SK-N-SH (cell line): Measurements from ENCODE around the gene MYO19. TPM values are rescaled to one million over a fixed set of nuclear protein-coding genes. Genes with fewer than 3 reads are reported as not detected.

Experiments used
- CTCF ChIA-PET: fragments of 300-600, 350-600 bp; formaldehyde crosslinking; extraction: SDS; loops from one replicate; lab custom pipeline; 2021; lab: Yijun Ruan, JAX
- POLR2A ChIA-PET: fragments of 350-600 bp; sonication (Branson Sonifier 250); formaldehyde crosslinking; extraction: SDS; loops from one replicate; lab custom pipeline; 2020; ENCODE audit warnings: antibody characterized with exemption, inconsistent platforms; lab: Yijun Ruan, JAX
- DNase-seq: peaks from one replicate; pipeline ENCODE4 v3.0.0; 2012
- H2AFZ ChIP-seq: fragments of 200-600 bp; sonication (generic); 2 replicates; pipeline ENCODE4 v1.8.1; 2016; ENCODE audit warnings: antibody characterized with exemption, mild to moderate bottlenecking, low read depth
- H3F3A ChIP-seq: fragments of 200-600 bp; sonication (generic); replicated peaks from 2 replicates; pipeline ENCODE3; 2016; ENCODE audit warnings: antibody characterized with exemption, mild to moderate bottlenecking; ENCODE audit not compliant: insufficient read depth
- H3K27ac ChIP-seq, 2 experiments: fragments of 200-500 bp in 1 of 2; fragments of 200-600 bp in 1 of 2; sonication (Bioruptor generic) in 1 of 2; sonication (generic), shearing (Covaris generic) in 1 of 2; 2 replicates each; pipeline versions ENCODE4 v1.5.1 to v1.6.1; 2014 to 2016; ENCODE audit warnings: low read depth in 2 of 2, inconsistent platforms in 1 of 2, low read length in 1 of 2, mild to moderate bottlenecking in 1 of 2, mixed read lengths in 1 of 2
- H3K27me3 ChIP-seq: fragments of 200-600 bp; sonication (generic), shearing (Covaris generic); 2 replicates; pipeline ENCODE4 v1.6.1; 2016; ENCODE audit warnings: mixed run types; ENCODE audit not compliant: insufficient read depth
- H3K36me3 ChIP-seq, 2 experiments: fragments of 200-500 bp in 1 of 2; fragments of 200-600 bp in 1 of 2; sonication (Bioruptor generic) in 1 of 2; sonication (generic) in 1 of 2; replicated peaks in 1 of 2; 2 replicates each; pipeline versions ENCODE3 to v1.5.1; 2014 to 2016; ENCODE audit warnings: low read length in 1 of 2, mild to moderate bottlenecking in 1 of 2; ENCODE audit not compliant: insufficient read depth in 2 of 2, control insufficient read depth in 1 of 2
- H3K4me1 ChIP-seq, 2 experiments: fragments of 200-500 bp in 1 of 2; fragments of 200-600 bp in 1 of 2; sonication (Bioruptor generic) in 1 of 2; sonication (generic), shearing (Covaris generic) in 1 of 2; 2 replicates each; pipeline versions ENCODE4 v1.5.1 to v1.6.1; 2014 to 2016; ENCODE audit warnings: low read depth in 1 of 2, low read length in 1 of 2, mixed run types in 1 of 2; ENCODE audit not compliant: insufficient read depth in 2 of 2, control insufficient read depth in 1 of 2
- H3K4me2 ChIP-seq: fragments of 200-600 bp; sonication (generic), shearing (Covaris generic); 2 replicates; pipeline ENCODE4 v1.6.1; 2017; ENCODE audit warnings: mixed run types
- H3K4me3 ChIP-seq, 2 experiments: fragments of 200-500 bp in 1 of 2; fragments of 200-600 bp in 1 of 2; sonication (Bioruptor generic) in 1 of 2; sonication (generic), shearing (Covaris generic) in 1 of 2; 2 replicates each; pipeline versions ENCODE4 v1.5.1 to v1.8.1; 2014 to 2016; ENCODE audit warnings: low read depth in 2 of 2, inconsistent platforms in 1 of 2, low read length in 1 of 2, mild to moderate bottlenecking in 1 of 2, mixed read lengths in 1 of 2, moderate library complexity in 1 of 2
- H3K79me2 ChIP-seq: fragments of 200-600 bp; sonication (generic); 2 replicates; pipeline ENCODE4 v1.8.1; 2017; ENCODE audit warnings: mild to moderate bottlenecking; ENCODE audit not compliant: insufficient read depth
- H3K9ac ChIP-seq: fragments of 200-600 bp; sonication (generic); 2 replicates; pipeline ENCODE4 v1.6.1; 2017; ENCODE audit warnings: mixed run types
- H3K9me2 ChIP-seq: fragments of 200-600 bp; sonication (generic); 2 replicates; pipeline ENCODE4 v1.6.1; 2017; ENCODE audit warnings: mixed run types
- H3K9me3 ChIP-seq: fragments of 200-600 bp; sonication (generic); 2 replicates; pipeline ENCODE4 v1.6.1; 2017; ENCODE audit warnings: mixed run types, mild to moderate bottlenecking, moderate library complexity
- H4K20me1 ChIP-seq: fragments of 200-600 bp; sonication (generic); 2 replicates; pipeline ENCODE4 v1.6.1; 2017; ENCODE audit warnings: mild to moderate bottlenecking, mixed run types; ENCODE audit not compliant: insufficient read depth
- CHD2 ChIP-seq: fragments of 150-350 bp; IDR thresholded peaks from 2 replicates; pipeline ENCODE4 v1.6.1; 2018; ENCODE audit warnings: low read length; ENCODE audit not compliant: partially characterized antibody
- CTCF ChIP-seq: fragments of 200-600 bp; sonication (generic); IDR thresholded peaks from 2 replicates; pipeline ENCODE4 v1.6.1; 2017; ENCODE audit warnings: antibody characterized with exemption, mild to moderate bottlenecking, moderate library complexity
- EP300 ChIP-seq, 2 experiments: IDR thresholded peaks; 2 replicates each; pipeline versions ENCODE4 v1.4.0 to v1.6.1; 2012; ENCODE audit warnings: borderline replicate concordance in 1 of 2, low read depth in 1 of 2, low read length in 1 of 2
- EZH2phosphoT487 ChIP-seq: fragments of 200-600 bp; sonication (generic); IDR thresholded peaks from 2 replicates; pipeline ENCODE4 v1.6.1; 2017; ENCODE audit warnings: low read depth, mixed run types, mild to moderate bottlenecking, antibody characterized with exemption, moderate library complexity, borderline replicate concordance
- FOXJ3 ChIP-seq: sonication (generic); formaldehyde crosslinking; IDR thresholded peaks from 2 replicates; pipeline ENCODE4 v1.5.1; 2020; ENCODE audit warnings: mild to moderate bottlenecking, missing genetic modification reagents
- FOXM1 ChIP-seq: IDR thresholded peaks from 2 replicates; pipeline ENCODE4 v1.4.0; 2012; ENCODE audit warnings: low read depth, mild to moderate bottlenecking
- GABPA ChIP-seq: IDR thresholded peaks from 2 replicates; pipeline ENCODE4 v1.4.0; 2012; ENCODE audit warnings: low read depth, mild to moderate bottlenecking
- JUND ChIP-seq: IDR thresholded peaks from 2 replicates; pipeline ENCODE4 v1.4.0; 2012
- MEF2A ChIP-seq: IDR thresholded peaks from 2 replicates; pipeline ENCODE4 v1.4.0; 2012; ENCODE audit warnings: low read depth, borderline replicate concordance
- NRF1 ChIP-seq: IDR thresholded peaks from 2 replicates; pipeline ENCODE4 v1.6.1; 2012; ENCODE audit warnings: low read depth, mild to moderate bottlenecking, low read length
- POLR2AphosphoS5 ChIP-seq: IDR thresholded peaks from 2 replicates; pipeline ENCODE4 v1.6.1; 2012; ENCODE audit warnings: low read depth, low read length
- RAD21 ChIP-seq: IDR thresholded peaks from 2 replicates; pipeline ENCODE4 v1.6.1; 2012; ENCODE audit warnings: mild to moderate bottlenecking, low read length
- RCOR1 ChIP-seq: fragments of 150-350 bp; IDR thresholded peaks from 2 replicates; pipeline ENCODE4 v1.6.1; 2017; ENCODE audit warnings: antibody characterized with exemption, low read length
- REST ChIP-seq: IDR thresholded peaks from 2 replicates; pipeline ENCODE4 v1.6.1; 2012; ENCODE audit warnings: mild to moderate bottlenecking, low read depth, low read length, moderate library complexity
- RFX5 ChIP-seq: IDR thresholded peaks from 2 replicates; pipeline ENCODE4 v1.6.1; 2012; ENCODE audit warnings: mild to moderate bottlenecking, improper control_type of control experiment, low read length
- SIN3A ChIP-seq: IDR thresholded peaks from 2 replicates; pipeline ENCODE4 v1.6.1; 2012; ENCODE audit warnings: low read depth, mild to moderate bottlenecking, low read length, moderate library complexity, borderline replicate concordance
- TEAD4 ChIP-seq: IDR thresholded peaks from 2 replicates; pipeline ENCODE4 v1.4.0; 2012; ENCODE audit warnings: mild to moderate bottlenecking, borderline replicate concordance; ENCODE audit not compliant: insufficient read depth
- USF1 ChIP-seq: IDR thresholded peaks from 2 replicates; pipeline ENCODE4 v1.4.0; 2012; ENCODE audit warnings: low read depth, borderline replicate concordance
- USF2 ChIP-seq: fragments of 150-350 bp; IDR thresholded peaks from 2 replicates; pipeline ENCODE4 v1.6.1; 2017; ENCODE audit warnings: antibody characterized with exemption, low read length, low read depth, borderline replicate concordance
- YY1 ChIP-seq: IDR thresholded peaks from 2 replicates; pipeline ENCODE4 v1.4.0; 2012; ENCODE audit warnings: low read depth, mild to moderate bottlenecking
- ZBTB33 ChIP-seq: IDR thresholded peaks from 2 replicates; pipeline ENCODE4 v1.4.0; 2012; ENCODE audit warnings: low read depth, borderline replicate concordance
- WGBS: methylation state at CpG from one replicate; pipeline ENCODE4 v1.1.6; 2017; ENCODE audit warnings: low lambda C conversion rate; 5-methylcytosine and 5-hydroxymethylcytosine counted together
- polyA plus RNA-seq, 3 experiments: library from polyadenylated mRNA; depleted of rRNA; stranded (reverse); fragments of >200 nt; gene quantifications; 2 replicates each; pipeline ENCODE4 v1.2.3, GENCODE V29; 2012

MYO19 gene
- polyA plus RNA-seq, 1 of the 3 experiments (the other 2 are of a cell fraction), result 61.6 TPM

GRCh38 chr17:36575028-36575427 lies 40.4 kb upstream of the MYO19 start (continued):
- no peak for TF ChIP-seq JUND
- no peak for TF ChIP-seq RFX5
- no peak for TF ChIP-seq EP300 (IDR thresholded peaks at IDR 0.05; ENCODE audit: borderline replicate concordance in 1 of 2, low read depth in 1 of 2, low read length in 1 of 2)

- Histone ChIP-seq H4K20me1 (no peaks in the 10 kb centered on the region; the same call in 1 of the 2 replicates), H3K9me2 (no peaks in the 10 kb centered on the region), H3F3A (no peaks in the 10 kb centered on the region), H3K4me2 (no peak overlapping the region), H3K27ac (no peak overlapping the region), H3K36me3 (peaks cover 29 to 66% of the 10 kb centered on the region in 2 experiments), H2AFZ (no peak overlapping the region), H3K9me3 (no peaks in the 10 kb centered on the region), H3K27me3 (no peaks in the 10 kb centered on the region), H3K79me2 (peaks cover 93% of the 10 kb centered on the region), H3K4me3 (no peak overlapping the region), H3K4me1 (no peaks in the 10 kb centered on the region), H3K9ac (no peak overlapping the region)
- WGBS, result 96% methylated on average over 4 of the region's 4 CpGs
- DNase-seq, result no peak
- POLR2A ChIA-PET, result no interaction called here
- TF ChIP-seq GABPA, result no peak
- TF ChIP-seq POLR2AphosphoS5, result no peak
- no peak for TF ChIP-seq ZBTB33
- no peak for TF ChIP-seq SIN3A
- no peak for TF ChIP-seq RAD21
- no peak for TF ChIP-seq YY1
- no peak for TF ChIP-seq EZH2phosphoT487
- no peak for TF ChIP-seq MEF2A
- TF ChIP-seq RCOR1, result no peak
- TF ChIP-seq FOXM1, result no peak
- no peak for TF ChIP-seq USF1
- no peak for TF ChIP-seq NRF1
- no peak for TF ChIP-seq CTCF
- no peak for TF ChIP-seq REST
- TF ChIP-seq CHD2, result no peak
- no peak for TF ChIP-seq USF2
- no peak for TF ChIP-seq FOXJ3 (CRISPR knock-in tag)
- no peak for TF ChIP-seq TEAD4
- TF ChIP-seq RFX5, result no peak
- CTCF ChIA-PET, result interaction anchor here (1.6 kb wide), 1 partner anchor 83 kb away, joined by 4 read pairs; no protein-coding TSS in a partner anchor
These were observed 31.4 kb upstream of the MYO19 start for GRCh38 chr17:36566081-36566480.
